NB4 (cell line): ENCODE data around the gene ATP5F1E.

Source experiments
- CTCF ChIP-seq: IDR thresholded peaks from one replicate; pipeline ENCODE4 v1.5.1; 2012; ENCODE audit warnings: low read depth, low read length
- POLR2A ChIP-seq: IDR thresholded peaks from 2 replicates; pipeline ENCODE4 v1.6.1; 2011; ENCODE audit warnings: mild to moderate bottlenecking; ENCODE audit not compliant: insufficient read length; ENCODE audit errors: extremely low read depth

GRCh38 chr20:59068534-59068933 is 36.4 kb upstream of the ATP5F1E start:
- TF ChIP-seq CTCF = no peak
- no peak for TF ChIP-seq POLR2A
